ENCODE results near the gene ECSCR. TPM values are rescaled to one million over a fixed set of nuclear protein-coding genes. Genes with fewer than 3 reads are reported as not detected.

ECSCR gene
- total and polyA plus RNA-seq, 10 of the 15 experiments (the other 5 are each of a cell fraction or from before 2014, with no cell fraction given) = 0.15 to 0.83 (median 0.23) TPM; not detected in 3

DNA sequence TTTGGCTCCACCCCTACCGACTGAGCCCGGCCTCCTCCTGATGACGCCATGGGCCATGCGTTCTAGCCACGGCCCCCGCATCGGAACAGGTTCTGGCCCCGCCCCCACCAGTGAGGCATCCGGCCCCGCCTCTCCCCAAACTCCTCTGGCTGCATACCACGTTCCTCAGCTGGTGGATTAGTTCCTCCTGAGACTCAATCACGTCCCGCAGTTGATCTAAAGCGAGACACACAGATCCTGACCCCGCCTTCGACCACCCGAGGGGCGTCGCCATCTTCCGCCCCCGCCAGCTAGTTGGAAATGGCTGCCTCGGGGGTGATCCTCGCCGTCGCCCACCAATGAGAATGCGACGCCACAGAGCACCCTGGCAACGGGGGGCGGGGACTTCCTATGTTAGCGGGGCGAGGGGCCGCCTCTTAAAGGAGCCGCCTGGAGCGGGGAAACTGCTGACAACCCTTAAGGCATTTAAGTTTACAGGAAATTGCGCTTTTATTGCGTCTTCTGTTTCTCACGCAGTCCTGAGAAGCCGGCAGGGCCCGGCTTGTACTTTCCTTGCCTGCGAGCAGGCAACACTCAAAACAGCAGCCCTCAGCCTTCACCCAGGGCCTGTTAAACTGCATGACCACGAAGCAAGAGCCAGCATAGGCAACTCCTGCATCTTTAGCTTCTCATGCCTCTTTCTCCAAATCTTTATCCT lies 58.6 kb downstream of the ECSCR start, which contains the start of gene SPATA24 (continued):
- TF ChIP-seq, protein P1, sequence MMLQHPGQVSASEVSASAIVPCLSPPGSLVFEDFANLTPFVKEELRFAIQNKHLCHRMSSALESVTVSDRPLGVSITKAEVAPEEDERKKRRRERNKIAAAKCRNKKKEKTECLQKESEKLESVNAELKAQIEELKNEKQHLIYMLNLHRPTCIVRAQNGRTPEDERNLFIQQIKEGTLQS (IDR thresholded peaks at IDR 0.05; ENCODE audit: borderline replicate concordance, extremely low read depth, low read depth, low read length) = no peak
- no peak; the same call in 1 of the 2 replicates for TF ChIP-seq MTA2 (IDR thresholded peaks at IDR 0.05; ENCODE audit: low read depth)
- no peak for TF ChIP-seq SUZ12 (IDR thresholded peaks at IDR 0.05; ENCODE audit: unreplicated experiment)
- TF ChIP-seq FOXM1 (IDR thresholded peaks at IDR 0.05; ENCODE audit: low read depth, low read length) = no peak
- TF ChIP-seq, protein P2, sequence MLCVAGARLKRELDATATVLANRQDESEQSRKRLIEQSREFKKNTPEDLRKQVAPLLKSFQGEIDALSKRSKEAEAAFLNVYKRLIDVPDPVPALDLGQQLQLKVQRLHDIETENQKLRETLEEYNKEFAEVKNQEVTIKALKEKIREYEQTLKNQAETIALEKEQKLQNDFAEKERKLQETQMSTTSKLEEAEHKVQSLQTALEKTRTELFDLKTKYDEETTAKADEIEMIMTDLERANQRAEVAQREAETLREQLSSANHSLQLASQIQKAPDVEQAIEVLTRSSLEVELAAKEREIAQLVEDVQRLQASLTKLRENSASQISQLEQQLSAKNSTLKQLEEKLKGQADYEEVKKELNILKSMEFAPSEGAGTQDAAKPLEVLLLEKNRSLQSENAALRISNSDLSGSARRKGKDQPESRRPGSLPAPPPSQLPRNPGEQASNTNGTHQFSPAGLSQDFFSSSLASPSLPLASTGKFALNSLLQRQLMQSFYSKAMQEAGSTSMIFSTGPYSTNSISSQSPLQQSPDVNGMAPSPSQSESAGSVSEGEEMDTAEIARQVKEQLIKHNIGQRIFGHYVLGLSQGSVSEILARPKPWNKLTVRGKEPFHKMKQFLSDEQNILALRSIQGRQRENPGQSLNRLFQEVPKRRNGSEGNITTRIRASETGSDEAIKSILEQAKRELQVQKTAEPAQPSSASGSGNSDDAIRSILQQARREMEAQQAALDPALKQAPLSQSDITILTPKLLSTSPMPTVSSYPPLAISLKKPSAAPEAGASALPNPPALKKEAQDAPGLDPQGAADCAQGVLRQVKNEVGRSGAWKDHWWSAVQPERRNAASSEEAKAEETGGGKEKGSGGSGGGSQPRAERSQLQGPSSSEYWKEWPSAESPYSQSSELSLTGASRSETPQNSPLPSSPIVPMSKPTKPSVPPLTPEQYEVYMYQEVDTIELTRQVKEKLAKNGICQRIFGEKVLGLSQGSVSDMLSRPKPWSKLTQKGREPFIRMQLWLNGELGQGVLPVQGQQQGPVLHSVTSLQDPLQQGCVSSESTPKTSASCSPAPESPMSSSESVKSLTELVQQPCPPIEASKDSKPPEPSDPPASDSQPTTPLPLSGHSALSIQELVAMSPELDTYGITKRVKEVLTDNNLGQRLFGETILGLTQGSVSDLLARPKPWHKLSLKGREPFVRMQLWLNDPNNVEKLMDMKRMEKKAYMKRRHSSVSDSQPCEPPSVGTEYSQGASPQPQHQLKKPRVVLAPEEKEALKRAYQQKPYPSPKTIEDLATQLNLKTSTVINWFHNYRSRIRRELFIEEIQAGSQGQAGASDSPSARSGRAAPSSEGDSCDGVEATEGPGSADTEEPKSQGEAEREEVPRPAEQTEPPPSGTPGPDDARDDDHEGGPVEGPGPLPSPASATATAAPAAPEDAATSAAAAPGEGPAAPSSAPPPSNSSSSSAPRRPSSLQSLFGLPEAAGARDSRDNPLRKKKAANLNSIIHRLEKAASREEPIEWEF (IDR thresholded peaks at IDR 0.05; ENCODE audit: insufficient replicate concordance, low read depth, low read length) = no peak
- TF ChIP-seq, protein P3, sequence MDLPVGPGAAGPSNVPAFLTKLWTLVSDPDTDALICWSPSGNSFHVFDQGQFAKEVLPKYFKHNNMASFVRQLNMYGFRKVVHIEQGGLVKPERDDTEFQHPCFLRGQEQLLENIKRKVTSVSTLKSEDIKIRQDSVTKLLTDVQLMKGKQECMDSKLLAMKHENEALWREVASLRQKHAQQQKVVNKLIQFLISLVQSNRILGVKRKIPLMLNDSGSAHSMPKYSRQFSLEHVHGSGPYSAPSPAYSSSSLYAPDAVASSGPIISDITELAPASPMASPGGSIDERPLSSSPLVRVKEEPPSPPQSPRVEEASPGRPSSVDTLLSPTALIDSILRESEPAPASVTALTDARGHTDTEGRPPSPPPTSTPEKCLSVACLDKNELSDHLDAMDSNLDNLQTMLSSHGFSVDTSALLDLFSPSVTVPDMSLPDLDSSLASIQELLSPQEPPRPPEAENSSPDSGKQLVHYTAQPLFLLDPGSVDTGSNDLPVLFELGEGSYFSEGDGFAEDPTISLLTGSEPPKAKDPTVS (IDR thresholded peaks at IDR 0.05; ENCODE audit: low read depth, low read length) = no peak
- TF ChIP-seq BRCA1 (IDR thresholded peaks at IDR 0.05; ENCODE audit: low read depth, low read length) = no peak
- TF ChIP-seq, protein P4, sequence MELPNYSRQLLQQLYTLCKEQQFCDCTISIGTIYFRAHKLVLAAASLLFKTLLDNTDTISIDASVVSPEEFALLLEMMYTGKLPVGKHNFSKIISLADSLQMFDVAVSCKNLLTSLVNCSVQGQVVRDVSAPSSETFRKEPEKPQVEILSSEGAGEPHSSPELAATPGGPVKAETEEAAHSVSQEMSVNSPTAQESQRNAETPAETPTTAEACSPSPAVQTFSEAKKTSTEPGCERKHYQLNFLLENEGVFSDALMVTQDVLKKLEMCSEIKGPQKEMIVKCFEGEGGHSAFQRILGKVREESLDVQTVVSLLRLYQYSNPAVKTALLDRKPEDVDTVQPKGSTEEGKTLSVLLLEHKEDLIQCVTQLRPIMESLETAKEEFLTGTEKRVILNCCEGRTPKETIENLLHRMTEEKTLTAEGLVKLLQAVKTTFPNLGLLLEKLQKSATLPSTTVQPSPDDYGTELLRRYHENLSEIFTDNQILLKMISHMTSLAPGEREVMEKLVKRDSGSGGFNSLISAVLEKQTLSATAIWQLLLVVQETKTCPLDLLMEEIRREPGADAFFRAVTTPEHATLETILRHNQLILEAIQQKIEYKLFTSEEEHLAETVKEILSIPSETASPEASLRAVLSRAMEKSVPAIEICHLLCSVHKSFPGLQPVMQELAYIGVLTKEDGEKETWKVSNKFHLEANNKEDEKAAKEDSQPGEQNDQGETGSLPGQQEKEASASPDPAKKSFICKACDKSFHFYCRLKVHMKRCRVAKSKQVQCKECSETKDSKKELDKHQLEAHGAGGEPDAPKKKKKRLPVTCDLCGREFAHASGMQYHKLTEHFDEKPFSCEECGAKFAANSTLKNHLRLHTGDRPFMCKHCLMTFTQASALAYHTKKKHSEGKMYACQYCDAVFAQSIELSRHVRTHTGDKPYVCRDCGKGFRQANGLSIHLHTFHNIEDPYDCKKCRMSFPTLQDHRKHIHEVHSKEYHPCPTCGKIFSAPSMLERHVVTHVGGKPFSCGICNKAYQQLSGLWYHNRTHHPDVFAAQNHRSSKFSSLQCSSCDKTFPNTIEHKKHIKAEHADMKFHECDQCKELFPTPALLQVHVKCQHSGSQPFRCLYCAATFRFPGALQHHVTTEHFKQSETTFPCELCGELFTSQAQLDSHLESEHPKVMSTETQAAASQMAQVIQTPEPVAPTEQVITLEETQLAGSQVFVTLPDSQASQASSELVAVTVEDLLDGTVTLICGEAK (IDR thresholded peaks at IDR 0.05; ENCODE audit: borderline replicate concordance) = peak; percentile 61; the same call in 1 of the 2 replicates
- TF ChIP-seq, protein P5, sequence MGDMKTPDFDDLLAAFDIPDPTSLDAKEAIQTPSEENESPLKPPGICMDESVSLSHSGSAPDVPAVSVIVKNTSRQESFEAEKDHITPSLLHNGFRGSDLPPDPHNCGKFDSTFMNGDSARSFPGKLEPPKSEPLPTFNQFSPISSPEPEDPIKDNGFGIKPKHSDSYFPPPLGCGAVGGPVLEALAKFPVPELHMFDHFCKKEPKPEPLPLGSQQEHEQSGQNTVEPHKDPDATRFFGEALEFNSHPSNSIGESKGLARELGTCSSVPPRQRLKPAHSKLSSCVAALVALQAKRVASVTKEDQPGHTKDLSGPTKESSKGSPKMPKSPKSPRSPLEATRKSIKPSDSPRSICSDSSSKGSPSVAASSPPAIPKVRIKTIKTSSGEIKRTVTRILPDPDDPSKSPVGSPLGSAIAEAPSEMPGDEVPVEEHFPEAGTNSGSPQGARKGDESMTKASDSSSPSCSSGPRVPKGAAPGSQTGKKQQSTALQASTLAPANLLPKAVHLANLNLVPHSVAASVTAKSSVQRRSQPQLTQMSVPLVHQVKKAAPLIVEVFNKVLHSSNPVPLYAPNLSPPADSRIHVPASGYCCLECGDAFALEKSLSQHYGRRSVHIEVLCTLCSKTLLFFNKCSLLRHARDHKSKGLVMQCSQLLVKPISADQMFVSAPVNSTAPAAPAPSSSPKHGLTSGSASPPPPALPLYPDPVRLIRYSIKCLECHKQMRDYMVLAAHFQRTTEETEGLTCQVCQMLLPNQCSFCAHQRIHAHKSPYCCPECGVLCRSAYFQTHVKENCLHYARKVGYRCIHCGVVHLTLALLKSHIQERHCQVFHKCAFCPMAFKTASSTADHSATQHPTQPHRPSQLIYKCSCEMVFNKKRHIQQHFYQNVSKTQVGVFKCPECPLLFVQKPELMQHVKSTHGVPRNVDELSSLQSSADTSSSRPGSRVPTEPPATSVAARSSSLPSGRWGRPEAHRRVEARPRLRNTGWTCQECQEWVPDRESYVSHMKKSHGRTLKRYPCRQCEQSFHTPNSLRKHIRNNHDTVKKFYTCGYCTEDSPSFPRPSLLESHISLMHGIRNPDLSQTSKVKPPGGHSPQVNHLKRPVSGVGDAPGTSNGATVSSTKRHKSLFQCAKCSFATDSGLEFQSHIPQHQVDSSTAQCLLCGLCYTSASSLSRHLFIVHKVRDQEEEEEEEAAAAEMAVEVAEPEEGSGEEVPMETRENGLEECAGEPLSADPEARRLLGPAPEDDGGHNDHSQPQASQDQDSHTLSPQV (IDR thresholded peaks at IDR 0.05) = no peak
- TF ChIP-seq NR2F1 (conservative IDR thresholded peaks at IDR 0.05) = no peak
- no peak for TF ChIP-seq MYC (IDR thresholded peaks at IDR 0.05; ENCODE audit: insufficient read depth, insufficient read length, insufficient replicate concordance, low read length, severe bottlenecking)
- no peak for TF ChIP-seq PAX8 (IDR thresholded peaks at IDR 0.05)
- TF ChIP-seq HDGF (IDR thresholded peaks at IDR 0.05) = peak; percentile 83

Measured in GM12878 (cell line).